Measurements from ENCODE around the gene AMPH.

The AMPH gene

GRCh38 chr7:38462819-38463218 is 168.4 kb downstream of the AMPH start:
- DNase-seq (ENCODE audit: low read depth) = no peak

- DNase-seq (ENCODE audit: low read depth) = no peak
Observed at GRCh38 chr7:38461887-38462286, 169.3 kb downstream of the AMPH start.

- DNase-seq (ENCODE audit: low read depth) = no peak
Observed at GRCh38 chr7:38453826-38454225, 177.3 kb downstream of the AMPH start.

GRCh38 chr7:38453168-38453567 is 178.0 kb downstream of the AMPH start:
- DNase-seq (ENCODE audit: low read depth) = no peak

- no peak for DNase-seq (ENCODE audit: low read depth)
Observed at GRCh38 chr7:38452681-38453108, 178.5 kb downstream of the AMPH start.

- DNase-seq (ENCODE audit: low read depth) = no peak
Observed at GRCh38 chr7:38451840-38452239, 179.3 kb downstream of the AMPH start.

- DNase-seq (ENCODE audit: low read depth) = no peak
Observed at GRCh38 chr7:38448584-38449234, 182.5 kb downstream of the AMPH start.

- DNase-seq (ENCODE audit: low read depth) = no peak
Observed at GRCh38 chr7:38448054-38448453, 183.1 kb downstream of the AMPH start.

- no peak for DNase-seq (ENCODE audit: low read depth)
Observed at GRCh38 chr7:38438970-38439369, 192.2 kb downstream of the AMPH start.

GRCh38 chr7:38432671-38433070 is 198.5 kb downstream of the AMPH start:
- DNase-seq (ENCODE audit: low read depth) = no peak

GRCh38 chr7:38432080-38432479 is 199.1 kb downstream of the AMPH start:
- no peak for DNase-seq (ENCODE audit: low read depth)

GRCh38 chr7:38429057-38429456 is 202.1 kb downstream of the AMPH start:
- DNase-seq (ENCODE audit: low read depth) = no peak

GRCh38 chr7:38428041-38428440 is 203.1 kb downstream of the AMPH start:
- no peak for DNase-seq (ENCODE audit: low read depth)

- no peak for DNase-seq (ENCODE audit: low read depth)
Observed at GRCh38 chr7:38427279-38427955, 203.8 kb downstream of the AMPH start.

GRCh38 chr7:38425509-38425908 is 205.7 kb downstream of the AMPH start:
- DNase-seq (ENCODE audit: low read depth) = no peak

- no peak for DNase-seq (ENCODE audit: low read depth)
Observed at GRCh38 chr7:38424750-38425463, 206.3 kb downstream of the AMPH start.

- no peak for DNase-seq (ENCODE audit: low read depth)
Observed at GRCh38 chr7:38413784-38414183, 217.4 kb downstream of the AMPH start.

GRCh38 chr7:38411404-38411803 is 219.8 kb downstream of the AMPH start:
- DNase-seq (ENCODE audit: low read depth) = no peak

GRCh38 chr7:38410056-38410455 is 221.1 kb downstream of the AMPH start:
- no peak for DNase-seq (ENCODE audit: low read depth)

- DNase-seq (ENCODE audit: low read depth) = no peak
Observed at GRCh38 chr7:38409531-38409930, 221.6 kb downstream of the AMPH start.

GRCh38 chr7:38398725-38399321 is 232.3 kb downstream of the AMPH start:
- peak; percentile 18 for DNase-seq (ENCODE audit: low read depth)

GRCh38 chr7:38396852-38397251 is 234.3 kb downstream of the AMPH start:
- no peak for DNase-seq (ENCODE audit: low read depth)
